Retinal pigment epithelial cell (primary cell): ENCODE results near the gene DYNLT3.

Source experiments
- DNase-seq: peaks from one replicate; pipeline ENCODE4 v3.0.0-alpha.2; 2010; ENCODE audit warnings: low read depth
- H3K4me3 ChIP-seq: 2 replicates; pipeline ENCODE4 v1.5.1; 2011; ENCODE audit warnings: mild to moderate bottlenecking, low read length, control low read depth, moderate library complexity
- TF ChIP-seq, protein P1 (sequence below): conservative IDR thresholded peaks from 2 replicates; pipeline ENCODE4 v1.5.1; 2011; ENCODE audit warnings: low read depth, low read length, control low read depth, inconsistent platforms

The DYNLT3 gene

DNA sequence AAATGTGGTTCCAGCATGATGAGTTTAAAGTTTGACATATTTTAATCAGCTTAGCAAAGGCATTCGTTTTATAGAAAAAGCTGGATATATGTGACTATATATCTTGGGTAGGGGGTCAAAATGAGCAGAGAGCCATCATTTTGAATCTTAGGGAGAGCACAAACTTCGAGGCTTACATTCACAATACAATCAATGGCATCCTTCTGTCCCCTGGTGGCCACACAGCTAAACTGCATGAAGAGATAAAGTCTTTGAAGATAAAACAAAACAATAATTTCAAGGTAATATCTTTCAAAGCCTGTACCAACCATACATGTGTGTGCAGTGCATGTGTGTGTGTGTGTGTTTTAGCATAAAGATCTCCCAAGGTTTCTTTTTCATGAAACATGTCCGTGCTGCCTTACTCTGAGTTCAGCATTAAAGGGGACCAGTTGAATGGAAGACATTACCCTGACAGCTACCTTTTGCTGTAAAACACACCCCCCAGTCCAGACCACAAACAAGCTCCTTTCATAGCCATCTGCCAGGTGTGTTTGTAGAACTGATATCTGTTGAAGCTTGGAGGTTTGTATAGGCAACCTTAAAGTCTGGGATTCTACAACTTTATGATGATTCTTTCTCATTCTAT lies 22.0 kb downstream of the DYNLT3 start:
- TF ChIP-seq, protein P1, sequence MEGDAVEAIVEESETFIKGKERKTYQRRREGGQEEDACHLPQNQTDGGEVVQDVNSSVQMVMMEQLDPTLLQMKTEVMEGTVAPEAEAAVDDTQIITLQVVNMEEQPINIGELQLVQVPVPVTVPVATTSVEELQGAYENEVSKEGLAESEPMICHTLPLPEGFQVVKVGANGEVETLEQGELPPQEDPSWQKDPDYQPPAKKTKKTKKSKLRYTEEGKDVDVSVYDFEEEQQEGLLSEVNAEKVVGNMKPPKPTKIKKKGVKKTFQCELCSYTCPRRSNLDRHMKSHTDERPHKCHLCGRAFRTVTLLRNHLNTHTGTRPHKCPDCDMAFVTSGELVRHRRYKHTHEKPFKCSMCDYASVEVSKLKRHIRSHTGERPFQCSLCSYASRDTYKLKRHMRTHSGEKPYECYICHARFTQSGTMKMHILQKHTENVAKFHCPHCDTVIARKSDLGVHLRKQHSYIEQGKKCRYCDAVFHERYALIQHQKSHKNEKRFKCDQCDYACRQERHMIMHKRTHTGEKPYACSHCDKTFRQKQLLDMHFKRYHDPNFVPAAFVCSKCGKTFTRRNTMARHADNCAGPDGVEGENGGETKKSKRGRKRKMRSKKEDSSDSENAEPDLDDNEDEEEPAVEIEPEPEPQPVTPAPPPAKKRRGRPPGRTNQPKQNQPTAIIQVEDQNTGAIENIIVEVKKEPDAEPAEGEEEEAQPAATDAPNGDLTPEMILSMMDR: peak; percentile 86
- H3K4me3 ChIP-seq: no peak overlapping the region
- no peak for DNase-seq

DNA sequence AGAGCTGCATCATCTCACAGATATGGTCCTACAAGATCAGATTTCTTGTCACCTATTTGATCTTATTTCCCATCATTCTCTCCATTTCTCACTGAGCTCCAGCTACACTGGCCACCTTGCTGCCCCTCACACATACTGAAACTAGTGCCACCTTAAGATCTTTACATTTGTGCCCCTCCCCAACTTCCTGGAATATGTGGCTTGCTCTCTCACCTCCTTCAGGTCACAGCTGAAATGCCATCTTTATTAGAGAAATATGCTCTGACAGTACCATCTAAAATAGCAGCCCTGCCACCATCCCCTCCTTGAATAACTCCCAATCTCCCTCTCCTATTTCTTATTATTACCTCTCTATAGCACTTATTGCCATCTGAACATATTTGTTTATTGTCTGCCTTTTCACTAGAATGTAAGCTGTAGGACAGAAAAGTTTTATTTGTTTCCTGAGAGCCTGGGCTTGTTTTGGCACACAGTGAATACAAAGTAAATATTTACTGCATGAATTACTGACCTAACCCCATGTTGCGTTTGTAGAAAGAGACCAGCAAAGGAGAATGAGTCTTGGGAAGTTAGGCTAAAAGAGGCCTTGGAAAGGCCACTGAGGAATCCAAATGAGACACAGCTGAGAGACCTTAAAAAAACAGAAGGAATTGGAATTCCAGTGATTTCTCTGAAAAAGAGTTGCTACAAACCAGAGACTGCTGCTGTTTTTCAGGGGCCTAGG lies 22.7 kb downstream of the DYNLT3 start:
- H3K4me3 ChIP-seq: no peak overlapping the region
- TF ChIP-seq, protein P1: no peak
- no peak for DNase-seq

DNA sequence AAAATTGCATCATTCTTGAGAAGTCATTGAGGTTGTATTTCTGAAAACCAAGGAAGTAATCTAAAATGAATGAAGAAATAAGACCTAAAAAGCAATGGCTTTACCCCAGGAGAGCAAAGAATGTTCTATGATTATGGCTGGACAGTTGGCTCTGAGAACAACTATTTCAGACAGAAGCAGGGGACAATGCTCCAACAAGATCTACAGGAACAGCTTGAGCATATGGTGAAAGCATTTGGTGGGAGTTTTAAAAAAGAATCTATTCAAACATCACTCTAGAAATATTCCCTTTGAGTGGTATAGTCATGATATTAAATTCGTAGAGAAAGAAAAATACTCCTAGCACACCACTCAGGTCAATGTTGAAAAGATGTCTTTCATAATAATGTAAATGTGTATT lies 26.7 kb downstream of the DYNLT3 start:
- H3K4me3 ChIP-seq: no peak overlapping the region
- DNase-seq: no peak
- TF ChIP-seq, protein P1: no peak

DNA sequence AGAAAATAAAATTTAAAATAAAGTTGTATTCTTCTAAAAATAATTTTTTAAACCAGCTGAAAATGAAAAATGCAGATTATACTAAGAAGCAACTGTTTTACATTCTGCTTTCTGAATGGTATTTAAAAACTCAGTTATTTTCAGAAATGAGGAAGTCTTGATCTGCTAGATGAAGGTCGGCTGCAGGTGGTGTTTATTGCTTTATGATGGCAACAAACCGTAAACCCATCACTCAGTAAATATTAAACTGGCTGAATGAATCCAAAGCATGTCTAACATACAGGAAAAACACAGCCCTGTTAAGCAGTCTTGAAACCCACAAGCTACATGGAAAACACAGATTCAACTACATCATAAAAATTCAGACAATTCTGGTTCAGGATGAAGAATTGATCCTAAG lies 29.3 kb downstream of the DYNLT3 start:
- no peak overlapping the region for H3K4me3 ChIP-seq
- TF ChIP-seq, protein P1: no peak
- no peak for DNase-seq

DNA sequence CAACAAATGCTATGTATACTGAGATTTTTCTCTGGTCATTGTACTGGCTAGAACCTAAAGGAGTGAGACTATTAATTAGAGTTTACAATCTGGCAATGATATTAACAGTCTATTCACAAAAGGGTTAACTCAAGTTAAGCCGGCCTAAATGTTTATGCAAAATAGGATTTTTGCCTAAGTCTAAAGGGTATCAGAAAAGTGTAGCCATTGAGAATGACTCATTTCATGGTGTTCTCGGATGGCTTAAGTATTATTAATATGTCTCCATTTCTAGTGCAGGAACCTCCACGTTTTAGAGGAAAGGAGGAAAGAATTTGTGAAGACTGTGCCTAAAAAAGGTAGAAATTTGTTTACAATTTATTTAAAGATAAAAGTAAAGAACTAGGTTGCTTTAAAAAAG lies 29.8 kb downstream of the DYNLT3 start:
- TF ChIP-seq, protein P1: no peak
- DNase-seq: no peak
- H3K4me3 ChIP-seq: no peak overlapping the region

DNA sequence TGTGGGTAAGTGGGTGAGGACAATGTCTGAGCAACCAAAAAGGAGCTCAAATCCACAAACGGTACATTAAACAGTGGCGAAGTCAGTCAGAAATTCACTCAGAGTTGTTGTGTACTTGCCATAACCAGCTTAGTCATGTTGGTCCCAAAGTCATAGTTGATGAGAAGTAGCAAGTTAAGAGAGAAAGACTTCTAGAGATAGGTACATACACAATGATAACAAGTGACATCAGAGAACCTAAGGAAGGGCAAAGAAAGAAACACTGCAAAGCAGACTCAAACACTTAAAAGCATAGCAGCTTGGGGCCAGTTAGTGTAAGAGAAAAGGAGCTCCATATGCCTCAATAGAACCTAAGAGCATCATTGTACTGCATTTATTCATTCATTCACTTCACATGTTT lies 30.2 kb downstream of the DYNLT3 start:
- TF ChIP-seq, protein P1: no peak
- no peak for DNase-seq
- no peak overlapping the region for H3K4me3 ChIP-seq

DNA sequence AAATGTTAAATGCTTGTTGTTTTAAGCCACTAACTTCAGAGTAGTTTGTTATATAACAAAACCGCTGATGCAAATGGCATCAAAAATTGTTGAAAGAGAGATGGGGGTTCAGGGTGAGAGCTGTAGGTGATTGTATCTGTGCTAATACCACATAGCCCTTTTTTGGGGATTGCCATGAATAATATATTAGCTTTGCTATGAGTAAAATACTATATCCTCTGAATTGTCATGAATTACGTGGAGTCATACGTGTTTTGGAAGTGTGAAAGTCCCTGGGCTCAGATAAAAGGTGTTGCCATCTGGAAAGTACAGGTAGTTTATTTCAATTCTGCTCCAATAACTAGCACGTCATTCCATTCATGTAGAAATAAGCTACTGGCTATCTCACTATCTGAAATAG lies 30.6 kb downstream of the DYNLT3 start:
- TF ChIP-seq, protein P1: no peak
- no peak overlapping the region for H3K4me3 ChIP-seq
- no peak for DNase-seq
